Measurements from ENCODE around the gene C16orf86.

GRCh38 chr16:67677712-67678111 is 11.1 kb downstream of the C16orf86 start:
- TF ChIP-seq CTCF (conservative IDR thresholded peaks at IDR 0.05 in 1 of 2, IDR thresholded peaks at IDR 0.05 in 1 of 2; ENCODE audit: extremely low read depth in 1 of 2, insufficient read depth in 1 of 2, low read depth in 1 of 2, low read length in 2 of 2), result no peak
- no peak for TF ChIP-seq EZH2 (IDR thresholded peaks at IDR 0.05; ENCODE audit: borderline replicate concordance, low read length)
